GM21576 (cell line): Measurements from ENCODE around the gene CCDC102B.
"Not testable (repeated sequence)": the region's sequence is repeated elsewhere in the genome, so short reads cannot be mapped to it uniquely, and the experiment has no call there.

ENCODE experiments used
- ATAC-seq: cut with Tn5 transposase; IDR thresholded peaks from one replicate; pipeline ENCODE4 v1.9.1; 2021; ENCODE audit warnings: mild to moderate bottlenecking, moderate library complexity; ENCODE audit not compliant: unreplicated experiment

Gene CCDC102B

DNA sequence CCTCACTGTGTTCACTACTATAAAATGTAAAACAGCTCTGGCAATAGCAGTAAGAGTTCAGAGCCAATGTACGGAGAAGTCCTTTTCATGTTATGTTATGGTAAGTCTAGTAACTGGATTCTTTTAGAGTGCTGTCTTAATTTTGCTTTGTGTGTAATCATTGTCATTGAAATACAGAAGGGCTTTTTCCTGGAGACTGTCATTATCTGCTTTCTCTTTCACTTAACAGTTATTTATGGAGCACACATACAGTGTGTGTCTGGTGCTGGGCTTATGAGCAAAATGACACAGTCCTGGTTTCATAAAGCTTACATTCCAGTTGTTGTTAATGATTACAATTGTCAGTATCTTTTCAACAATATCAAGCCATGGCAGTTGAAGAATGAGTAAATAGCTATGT lies 95.5 kb downstream of the CCDC102B start:
- peak; percentile 65 for ATAC-seq

DNA sequence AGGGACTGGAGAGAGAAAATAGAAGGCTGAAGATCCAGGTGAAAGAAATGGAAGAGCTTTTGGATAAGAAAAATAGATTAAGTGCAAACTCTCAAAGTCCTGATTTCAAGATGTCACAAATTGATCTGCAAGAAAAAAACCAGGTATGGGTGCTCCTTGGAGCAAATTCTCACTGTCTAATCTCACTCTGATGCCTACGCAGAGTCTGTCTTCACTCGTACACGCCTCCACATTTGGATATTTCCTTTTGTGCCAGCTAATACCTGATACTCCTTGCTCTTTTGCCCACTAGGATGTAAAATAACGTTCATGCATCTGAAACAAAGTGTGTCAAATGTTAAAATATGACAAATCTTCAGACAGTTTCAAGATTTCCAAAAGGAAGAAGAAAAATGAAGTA lies 99.4 kb downstream of the CCDC102B start:
- ATAC-seq: no peak

DNA sequence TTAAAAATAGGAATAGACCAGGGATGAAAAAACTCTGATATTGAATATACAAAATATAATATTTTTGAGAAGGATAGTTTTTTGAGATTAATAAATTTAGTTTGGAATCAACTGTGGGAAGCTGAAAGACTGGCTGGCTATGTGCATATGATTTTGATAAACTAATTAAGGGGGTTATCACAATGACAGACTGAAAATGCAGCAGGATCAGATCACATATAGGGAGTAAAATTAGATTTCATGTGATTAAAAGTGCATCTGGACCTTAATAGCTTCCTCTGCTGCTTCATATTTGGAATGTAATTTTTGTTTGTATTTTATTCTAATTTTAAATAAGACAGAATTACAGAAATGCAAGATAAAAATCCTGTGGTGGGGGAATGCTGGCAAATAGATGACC lies 111.7 kb downstream of the CCDC102B start:
- no peak for ATAC-seq

DNA sequence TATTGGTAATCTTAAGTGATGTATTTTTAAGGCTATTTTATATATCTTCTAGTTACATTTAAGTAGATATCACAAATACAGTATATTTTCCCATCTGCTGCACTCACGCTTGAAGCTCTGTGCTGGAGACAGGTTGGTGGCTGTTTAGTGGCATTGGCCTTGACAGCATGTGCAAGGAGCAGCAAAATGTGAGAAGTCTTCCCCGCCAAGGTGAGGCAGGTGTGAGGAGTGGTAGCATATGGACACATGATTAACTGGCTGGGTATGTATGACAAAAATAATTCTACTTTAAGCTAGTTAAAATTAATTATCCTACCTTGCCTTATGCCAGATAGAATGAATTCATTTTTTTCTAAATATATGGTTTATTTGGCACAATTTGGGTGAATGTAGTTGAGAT lies 117.2 kb downstream of the CCDC102B start:
- ATAC-seq: no peak

DNA sequence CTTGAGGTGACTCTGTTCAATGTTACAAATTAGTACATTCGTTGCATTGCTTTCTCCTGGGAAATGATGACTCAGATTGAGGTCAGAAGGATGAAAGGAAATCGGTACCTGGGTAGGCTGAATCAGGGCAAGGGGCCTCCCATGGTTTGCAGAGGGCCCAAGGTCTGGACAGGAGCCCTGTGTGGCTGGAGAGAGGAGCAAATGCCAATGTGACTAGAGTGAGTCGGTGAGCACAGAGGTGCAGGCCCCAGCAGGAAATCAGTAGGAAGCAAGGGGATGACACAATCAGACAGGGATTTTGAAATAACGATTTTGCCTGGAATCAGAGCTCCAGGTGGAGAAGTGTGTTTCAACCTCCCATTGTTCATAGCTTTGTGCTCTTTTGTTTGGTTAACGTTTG lies 118.9 kb downstream of the CCDC102B start:
- no peak for ATAC-seq

DNA sequence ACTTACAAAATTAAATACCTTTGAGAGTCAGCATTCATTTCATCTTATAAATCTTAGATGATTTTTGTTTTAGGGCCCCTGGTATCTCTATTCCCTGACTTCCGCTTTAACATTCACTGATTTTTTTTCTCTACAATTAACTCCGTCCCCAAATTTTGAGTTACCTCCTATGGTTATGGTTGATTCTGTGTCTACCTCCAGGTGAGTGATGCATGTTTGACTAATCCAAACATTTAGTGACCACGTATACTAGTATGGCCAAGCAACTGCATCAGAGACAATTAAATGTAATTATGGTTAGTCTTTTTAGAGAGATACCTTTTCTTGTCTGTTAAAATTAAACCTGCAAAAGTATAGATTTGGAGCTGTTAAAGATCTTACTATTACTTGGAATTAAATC lies 120.3 kb downstream of the CCDC102B start:
- ATAC-seq: no peak

DNA sequence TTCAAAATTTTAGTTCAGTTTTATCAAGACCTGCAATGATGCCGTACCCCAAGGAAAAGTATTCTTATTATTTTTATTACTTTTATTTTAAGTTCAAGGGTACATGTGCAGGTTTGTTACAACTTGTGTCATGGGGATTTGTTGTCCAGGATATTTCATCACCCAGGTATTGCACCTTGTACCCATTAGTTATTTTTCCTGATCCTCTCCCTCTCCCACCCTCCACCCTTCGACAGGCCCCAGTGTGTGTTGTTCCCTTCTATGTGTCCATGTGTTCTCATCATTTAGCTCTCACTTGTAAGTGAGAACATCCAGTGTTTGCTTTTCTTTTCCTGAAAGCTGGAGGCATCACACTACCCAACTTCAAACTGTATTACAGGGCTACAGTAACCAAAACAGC lies 122.0 kb downstream of the CCDC102B start:
- no peak for ATAC-seq

DNA sequence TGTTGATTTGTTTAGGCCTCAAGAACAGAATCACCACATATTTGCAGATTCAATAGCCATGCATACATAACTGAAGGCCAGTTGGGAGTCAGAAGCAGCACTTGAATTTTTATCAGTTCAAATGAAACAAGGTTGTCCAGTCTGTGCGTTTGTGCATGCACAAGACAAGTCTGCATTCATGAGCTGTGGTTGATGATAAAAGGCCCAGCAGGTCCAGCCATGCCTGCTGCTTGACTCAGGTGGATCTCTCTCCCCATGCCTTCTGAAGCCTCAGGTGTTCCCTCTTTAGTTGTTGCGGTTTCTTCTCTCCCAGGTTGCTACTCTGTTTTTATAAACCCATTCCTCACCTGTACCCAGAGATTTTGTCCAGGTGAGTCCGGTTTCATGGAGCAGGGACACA lies 124.5 kb downstream of the CCDC102B start:
- no peak for ATAC-seq

DNA sequence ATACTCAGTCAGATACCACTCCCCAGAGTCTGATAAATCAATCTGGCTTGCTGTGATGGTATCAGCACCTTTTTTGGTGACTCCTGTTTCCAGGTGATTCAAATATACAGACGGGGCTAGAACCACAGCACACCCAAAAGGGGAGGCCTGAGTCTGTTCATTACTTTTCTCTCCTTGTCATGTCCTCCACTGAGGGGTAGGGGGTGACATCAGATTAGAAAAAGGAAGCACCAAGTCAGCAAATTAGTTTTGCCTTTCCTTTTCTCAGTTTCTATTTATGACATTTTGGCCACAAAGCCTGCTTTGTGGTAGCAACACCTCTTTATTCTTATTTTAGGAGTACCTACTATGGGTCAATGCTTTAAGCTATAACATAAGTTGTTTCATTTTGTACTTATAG lies 127.4 kb downstream of the CCDC102B start:
- ATAC-seq: peak; percentile 94

DNA sequence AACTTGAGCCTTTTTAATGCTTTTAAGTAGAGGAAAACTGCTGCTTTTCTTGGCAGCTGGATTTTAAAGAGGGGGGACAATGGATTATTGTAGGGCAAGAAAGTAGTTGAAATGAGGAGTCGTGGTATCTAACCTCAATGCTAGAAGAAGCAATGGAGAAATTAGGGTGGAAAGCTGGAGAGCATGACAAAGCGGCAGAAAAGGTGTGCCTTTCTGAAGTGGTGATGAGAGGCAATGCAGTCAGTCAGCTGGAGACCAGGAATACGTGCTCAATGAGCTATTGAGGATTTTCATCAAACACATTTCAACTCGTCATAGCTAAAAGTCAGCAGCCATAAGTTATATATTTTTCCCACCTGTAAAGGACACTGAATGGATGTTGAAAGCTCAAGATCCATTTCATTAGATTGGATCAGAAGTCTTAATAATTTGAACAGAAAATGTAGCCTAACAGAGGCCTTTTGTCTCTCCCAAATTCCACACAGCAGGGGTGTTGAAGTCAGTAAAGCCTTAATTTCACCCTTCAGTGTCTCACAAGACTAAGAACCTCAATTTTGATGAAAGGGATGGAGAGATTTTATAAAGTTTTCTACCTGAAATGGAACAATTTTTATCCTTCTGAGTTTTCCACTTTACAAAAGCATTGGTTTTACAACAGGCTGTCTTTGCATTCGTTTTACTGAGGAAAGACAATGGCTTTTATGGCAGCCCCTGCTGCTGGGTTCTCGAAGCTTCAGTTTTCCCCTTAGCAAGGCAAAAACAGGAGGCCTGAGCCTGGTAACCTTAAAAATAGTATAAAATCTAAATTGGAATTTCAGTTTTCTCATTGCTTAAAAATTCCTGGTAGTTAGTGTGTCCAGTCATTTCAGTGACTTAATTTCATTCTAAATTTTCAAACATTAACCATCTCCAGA lies 131.1 kb downstream of the CCDC102B start:
- ATAC-seq: no peak

DNA sequence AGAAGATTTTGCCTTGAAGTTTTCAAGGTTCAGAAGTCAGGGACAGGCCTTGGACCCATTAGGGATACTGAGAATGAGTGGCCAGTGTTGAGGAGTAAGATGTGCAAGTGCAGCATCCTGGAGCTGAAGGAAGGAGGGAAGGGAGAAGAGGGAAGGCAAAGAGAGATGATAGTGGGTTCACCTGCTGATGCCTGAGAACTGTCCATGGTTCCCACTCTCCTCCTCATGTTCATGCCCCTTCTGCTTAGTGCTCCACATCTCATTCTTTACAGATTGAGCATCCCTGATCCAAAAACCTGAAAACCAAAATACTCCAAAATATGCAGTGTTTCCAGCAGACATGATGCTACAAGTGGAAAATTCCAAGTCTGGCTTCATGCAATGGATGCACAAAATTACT lies 137.8 kb downstream of the CCDC102B start:
- no peak for ATAC-seq

DNA sequence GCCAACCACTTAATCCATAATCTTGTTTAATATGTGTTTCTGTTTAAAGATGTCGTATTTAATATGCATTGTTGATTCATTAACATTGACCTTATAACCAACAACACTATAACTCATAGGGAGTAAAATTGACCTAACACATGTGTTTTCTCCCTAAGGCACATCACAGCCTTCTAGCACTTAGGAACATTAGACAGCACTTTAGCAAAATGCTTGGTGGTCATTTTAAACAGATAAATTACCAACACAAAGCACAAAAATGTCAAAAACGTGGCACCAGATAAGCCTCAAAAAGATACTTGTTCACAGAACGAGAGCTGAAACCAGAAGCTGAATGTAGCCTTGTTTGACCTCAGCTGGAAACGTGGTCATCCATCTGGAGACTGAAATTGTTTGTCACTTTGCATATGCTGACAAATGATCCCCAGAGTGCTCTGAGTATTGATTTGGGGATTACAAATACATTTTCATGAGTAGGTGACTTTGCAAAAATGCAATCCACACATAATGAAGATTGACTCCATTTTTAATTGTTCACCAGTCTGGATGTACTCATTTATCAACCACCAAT lies 139.2 kb downstream of the CCDC102B start:
- no peak for ATAC-seq

DNA sequence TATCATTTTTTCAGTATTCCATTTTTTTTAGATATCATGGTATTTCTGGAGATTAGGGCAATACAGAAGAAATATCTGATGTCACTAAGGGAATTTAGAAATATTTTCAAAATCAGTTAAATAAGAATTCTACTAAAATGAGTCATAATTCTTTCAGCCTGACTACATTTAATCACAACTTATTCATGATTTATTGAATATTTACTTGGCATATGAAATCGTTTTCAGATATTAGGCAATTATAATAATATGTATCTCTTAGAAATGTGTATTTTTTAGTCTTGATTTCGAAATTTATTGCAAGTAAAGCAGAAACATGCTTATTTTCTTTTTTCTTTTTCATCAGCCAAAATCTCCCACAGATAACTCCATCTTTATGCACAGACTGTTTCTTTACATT lies 142.2 kb downstream of the CCDC102B start:
- ATAC-seq: no peak

DNA sequence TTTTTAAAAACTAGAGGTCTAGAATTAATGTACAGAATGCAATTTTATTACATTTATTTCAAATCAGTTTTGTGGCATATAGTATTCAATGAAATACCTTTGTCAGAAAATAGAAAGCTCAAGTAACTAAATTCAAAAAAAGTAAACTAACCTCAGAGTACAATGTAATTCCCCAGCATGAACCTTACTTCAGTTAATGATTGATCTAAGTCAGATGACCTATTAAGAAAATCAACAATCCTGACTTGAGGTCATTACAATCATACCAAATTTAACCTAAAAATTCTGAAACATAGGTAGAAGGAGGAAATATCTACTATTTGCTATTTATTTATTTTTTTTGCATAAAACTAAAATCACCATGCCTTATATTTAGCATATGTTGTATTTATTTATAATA lies 142.9 kb downstream of the CCDC102B start:
- ATAC-seq: no peak

DNA sequence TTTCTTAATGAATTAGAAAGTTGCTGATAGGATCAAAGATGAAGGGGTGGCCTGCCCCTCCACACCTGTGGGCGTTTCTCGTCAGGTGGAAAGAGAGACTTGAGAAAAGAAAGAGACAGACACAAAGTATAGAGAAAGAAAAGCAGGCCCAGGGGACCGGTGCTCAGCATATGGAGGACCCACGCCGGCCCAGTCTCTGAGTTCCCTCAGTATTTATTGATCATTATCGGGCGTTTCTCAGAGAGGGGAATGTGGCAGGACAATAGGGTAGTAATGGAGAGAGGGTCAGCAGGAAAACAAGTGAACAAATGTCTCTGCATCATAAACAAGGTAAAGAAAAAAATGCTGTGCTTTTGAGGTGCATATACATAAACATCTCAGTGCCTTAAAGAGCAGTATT lies 144.3 kb downstream of the CCDC102B start:
- no peak for ATAC-seq

DNA sequence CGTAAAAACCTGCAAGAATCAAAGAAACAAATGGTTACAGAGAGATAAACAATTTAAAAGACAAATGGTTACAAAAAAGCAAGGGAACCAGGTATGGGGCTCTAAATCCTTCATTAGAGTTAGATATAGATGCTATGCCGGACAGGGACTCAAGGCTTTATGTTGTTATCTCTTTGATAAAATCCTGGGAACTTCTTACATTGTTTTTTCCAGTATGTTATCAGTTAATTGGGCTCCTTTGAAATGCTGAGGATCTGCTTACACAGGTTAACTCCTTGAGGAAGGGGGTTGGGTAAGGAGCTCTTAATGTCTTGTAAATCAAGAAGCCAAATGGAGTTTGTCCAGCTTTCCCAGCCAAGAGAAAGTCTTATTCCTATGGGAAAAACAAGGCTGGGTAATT lies 146.0 kb downstream of the CCDC102B start:
- not testable (repeated sequence) for ATAC-seq

DNA sequence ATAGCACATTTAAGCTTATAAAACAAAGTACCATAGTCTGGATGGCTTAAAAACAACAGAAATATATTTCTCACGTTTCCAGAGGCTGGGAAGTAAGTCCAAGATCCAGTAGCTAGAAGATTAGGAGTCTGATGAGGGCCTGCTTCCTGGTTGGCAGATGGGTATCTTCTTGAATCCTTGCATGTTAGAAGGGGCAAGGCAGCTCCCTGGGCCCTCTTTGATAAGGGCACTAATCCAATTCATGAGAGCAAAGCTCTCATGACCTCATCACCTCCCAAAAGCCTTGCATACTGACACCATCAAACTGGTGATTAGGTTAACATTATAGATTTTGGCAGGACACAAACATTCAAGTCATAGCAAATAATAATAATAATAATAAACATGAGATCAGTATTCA lies 146.4 kb downstream of the CCDC102B start:
- ATAC-seq: no peak

DNA sequence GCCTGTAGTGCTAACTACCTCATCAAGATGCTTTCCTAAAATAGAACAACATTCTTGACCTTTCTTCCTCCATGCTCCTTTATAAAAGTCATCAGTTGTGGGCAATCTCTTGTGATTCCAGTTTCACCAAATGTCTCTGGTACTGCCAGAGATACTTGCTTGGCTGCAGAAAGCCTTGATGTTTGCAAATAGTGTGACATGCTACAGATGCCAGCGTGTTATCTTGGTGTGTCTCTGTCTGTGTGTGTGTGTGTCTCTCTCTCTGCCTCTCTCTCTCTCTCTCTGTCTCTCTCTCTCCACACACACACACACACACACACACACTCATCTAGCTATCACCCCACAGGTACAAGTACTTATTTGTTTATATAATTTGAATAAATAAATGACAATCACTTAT lies 146.9 kb downstream of the CCDC102B start:
- ATAC-seq: no peak

DNA sequence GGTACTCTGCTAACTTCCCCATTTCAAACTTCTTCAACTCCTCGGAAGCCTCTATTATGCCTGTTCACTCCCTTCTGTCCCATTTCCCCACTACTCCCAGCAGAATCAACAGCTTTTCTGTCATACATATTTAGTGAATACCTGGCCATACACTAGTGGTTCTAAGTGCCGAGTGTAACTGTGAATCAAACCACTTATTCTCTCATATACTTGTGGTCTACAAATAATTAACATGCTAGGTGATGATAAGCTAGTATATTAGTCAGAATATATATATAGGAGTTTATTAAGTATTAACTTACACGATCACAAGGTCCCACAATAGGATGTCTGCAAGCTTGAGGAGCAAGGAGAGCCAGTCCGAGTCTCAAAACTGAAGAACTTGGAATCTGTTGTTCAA lies 150.7 kb downstream of the CCDC102B start:
- no peak for ATAC-seq

DNA sequence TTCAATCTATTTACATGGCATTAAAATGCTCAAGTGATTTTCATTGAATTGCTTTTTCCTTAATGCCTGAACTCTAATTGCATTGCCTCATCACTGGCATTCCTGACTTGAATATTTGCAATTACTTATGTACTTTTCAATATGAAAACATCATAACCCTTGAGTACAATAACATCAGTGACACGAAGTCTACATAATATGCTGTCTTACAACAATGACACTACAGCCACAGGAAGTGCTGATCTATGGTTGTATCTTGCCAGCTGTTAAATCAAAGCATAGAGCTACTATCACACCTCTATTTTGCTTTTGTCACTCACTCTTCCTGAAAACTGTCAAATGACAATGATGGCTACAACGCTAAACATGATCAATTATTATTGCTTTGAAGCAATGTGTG lies 156.9 kb downstream of the CCDC102B start:
- ATAC-seq: no peak

DNA sequence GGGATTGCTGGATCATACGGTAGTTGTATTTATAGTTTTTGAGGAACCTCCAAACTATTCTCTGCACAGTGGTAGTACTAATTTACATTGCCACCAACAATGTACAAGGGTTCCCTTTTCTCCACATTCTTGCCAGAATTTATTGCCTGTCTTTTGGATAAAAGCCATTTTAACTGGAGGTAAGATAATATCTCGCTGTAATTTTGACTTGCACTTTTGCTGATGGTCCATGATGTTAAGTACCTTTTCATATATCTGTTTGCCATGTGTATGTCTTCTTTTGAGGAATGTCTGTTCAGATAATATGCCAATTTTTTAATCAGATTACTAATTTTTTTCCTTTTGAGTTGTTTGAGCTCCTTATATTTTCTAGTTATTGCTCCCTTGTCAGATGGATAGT lies 158.8 kb downstream of the CCDC102B start:
- no peak for ATAC-seq

DNA sequence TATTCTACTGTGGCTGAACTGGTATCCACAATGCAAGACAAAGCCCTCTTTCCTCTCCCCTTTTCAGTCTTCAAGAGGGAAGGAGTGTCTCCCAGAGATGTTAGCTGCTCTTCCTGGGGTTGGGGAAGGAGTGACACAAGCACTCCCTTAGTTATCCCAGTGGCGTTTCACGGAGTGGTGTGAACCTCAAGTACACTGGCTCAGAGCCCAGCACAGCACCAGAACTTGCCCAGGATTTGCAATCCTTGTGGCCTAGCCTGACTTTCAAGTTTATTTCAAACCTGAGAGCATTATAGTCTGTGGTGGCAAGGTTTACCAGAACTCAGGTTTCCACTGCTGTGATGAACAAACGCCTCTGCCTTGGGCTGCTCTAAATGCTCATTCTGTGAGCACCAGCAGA lies 162.5 kb downstream of the CCDC102B start:
- no peak for ATAC-seq

DNA sequence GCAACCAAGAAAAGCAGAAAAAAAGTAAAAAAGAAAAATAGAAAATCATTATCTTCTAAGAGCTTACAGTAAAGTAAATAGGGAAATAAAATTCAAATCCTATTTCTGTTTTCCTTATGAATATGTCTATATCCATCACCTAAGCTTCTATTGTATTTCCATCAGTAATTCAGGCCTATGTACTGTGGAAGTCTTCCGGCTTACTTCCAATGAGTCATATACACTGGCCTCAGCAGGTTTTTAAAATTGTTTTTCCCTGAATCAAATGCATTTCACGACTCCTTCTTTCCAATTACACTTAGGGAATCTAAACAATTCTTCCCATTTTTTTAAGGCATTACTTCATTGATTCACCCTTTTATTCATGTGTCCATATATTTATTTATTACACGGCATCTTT lies 164.7 kb downstream of the CCDC102B start:
- no peak for ATAC-seq
